GM18517 (cell line): ENCODE results near the gene GNE.
"Not testable (repeated sequence)": the region's sequence is repeated elsewhere in the genome, so short reads cannot be mapped to it uniquely, and the experiment has no call there.

ENCODE experiments used
- ATAC-seq: cut with Tn5 transposase; IDR thresholded peaks from one replicate; pipeline ENCODE4 v1.9.1; 2021; ENCODE audit warnings: mild to moderate bottlenecking, moderate library complexity; ENCODE audit not compliant: unreplicated experiment

GNE gene

GRCh38 chr9:36258208-36258995 is at the start of gene GNE:
TSS of gene GNE (minus strand) at chr9:36258448. CDS start at chr9:36249355, 9,093 bp downstream.
- ATAC-seq = peak; percentile 86

DNA sequence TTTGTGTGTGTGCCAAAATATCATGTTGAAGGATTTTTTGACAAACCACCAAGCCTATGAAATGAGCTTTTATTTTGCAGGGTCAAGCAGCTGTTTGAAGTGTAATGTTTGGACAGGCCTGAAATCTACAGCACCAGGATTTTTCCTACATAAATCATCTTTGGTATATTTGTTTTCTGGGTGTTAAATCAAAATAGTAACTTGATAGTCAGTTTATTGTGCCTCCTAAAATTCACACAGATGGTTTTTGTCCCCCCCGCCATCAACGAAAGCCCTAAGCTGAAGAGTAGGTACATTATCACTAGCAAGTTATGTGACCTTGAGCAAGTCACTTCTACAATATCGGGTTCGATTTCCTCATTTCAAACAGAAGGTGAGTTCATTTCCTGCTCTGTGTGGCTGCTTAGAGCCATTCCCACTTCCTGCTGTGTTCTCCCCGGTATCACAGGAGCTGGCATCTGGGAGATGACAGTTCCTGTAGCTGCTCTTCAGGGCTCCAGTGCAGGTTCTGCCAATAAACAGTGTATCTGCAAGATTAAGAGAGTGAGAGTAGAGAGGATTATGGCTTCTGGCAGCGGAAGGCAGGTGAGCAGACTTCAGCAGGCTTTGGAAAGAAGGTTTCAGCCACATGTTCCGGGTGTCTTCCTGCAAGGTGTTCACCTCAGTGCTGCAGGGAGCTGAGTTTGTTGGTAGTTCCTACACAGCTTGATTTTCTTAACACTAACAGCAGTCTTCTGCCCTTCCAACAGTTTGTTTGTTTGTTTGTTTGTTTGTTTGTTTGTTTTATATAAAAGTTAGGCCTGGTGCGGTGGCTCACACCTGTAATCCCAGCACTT is 48.4 kb upstream of the GNE start:
- ATAC-seq = no peak

DNA sequence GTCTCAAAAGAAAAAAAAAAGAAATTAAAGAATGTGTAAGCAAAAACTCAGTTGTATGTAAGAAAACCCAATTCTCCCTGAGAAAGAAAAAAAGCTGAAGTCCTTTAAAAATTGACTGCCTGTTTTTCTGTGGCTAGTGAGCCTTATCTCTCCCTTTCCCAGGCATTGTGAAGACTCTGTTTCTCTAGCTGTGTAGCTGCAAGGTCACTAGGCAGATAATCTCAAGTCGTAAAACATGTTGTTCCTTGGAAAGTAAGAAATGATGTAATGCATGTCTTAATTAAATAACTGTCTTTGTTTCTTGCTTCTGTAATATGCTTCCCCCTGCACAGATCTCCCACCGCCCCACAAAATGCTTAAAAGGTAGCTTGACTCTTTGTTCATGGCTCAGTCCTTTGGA is 46.1 kb upstream of the GNE start:
- not testable (repeated sequence) for ATAC-seq

DNA sequence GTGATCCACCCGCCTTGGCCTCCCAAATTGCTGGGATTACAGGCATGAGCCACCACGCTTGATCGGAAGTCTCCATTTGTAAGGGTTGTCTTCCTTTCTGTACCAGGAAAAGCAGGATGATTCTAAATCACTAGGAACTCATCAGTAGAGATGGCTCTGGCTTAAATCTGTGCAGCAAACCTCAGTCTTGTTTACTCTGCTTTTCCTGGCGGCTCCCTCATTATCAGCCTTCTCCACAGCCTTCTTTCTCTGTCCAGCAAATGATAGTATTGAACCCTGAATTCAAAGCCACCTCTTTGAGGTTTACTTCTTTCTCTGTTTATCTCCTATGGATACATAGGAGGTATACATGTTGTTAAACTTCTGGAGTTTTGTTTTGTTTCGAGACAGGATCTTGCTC is 43.0 kb upstream of the GNE start:
- ATAC-seq = no peak

DNA sequence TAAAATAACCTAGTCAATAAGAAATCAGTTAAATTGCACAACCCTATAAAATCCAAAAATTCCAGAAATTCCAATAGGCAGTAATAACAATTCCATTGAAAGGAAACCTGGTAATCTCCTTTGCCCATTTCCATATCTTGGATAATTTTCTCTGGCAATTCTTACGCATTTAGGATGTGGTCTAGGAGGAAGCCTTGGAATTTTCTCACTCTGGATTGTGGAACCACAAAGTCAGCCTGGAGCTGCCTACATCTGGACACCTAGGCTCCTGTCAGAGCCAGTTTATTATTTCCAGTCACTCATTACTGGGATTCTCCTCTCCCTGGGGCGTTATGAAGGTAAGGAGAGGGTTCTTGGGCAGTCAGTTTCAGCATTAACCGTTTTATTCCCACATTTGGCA is 40.3 kb upstream of the GNE start:
- no peak for ATAC-seq

DNA sequence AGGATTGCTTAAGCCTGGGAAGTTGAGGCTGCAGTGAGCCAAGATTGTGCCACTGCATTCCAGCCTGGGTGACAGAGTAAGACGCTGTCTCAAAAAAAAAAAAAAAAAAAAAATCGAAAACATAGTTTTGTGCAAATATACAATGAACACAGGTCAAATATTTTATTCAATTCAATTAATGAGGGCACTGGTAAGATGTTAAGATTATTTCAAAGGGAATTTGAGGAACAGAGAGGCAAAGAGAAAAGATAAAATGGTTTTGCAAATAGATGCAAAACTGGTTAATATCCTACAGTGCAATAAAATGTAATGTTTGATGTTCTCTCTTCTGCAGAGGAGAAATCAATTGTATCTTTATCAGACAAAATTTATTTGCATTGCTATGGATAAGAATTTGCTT is 39.5 kb upstream of the GNE start:
- no peak for ATAC-seq

- not testable (repeated sequence) for ATAC-seq
Measured at GRCh38 chr9:36294996-36295395, 36.7 kb upstream of the GNE start.

DNA sequence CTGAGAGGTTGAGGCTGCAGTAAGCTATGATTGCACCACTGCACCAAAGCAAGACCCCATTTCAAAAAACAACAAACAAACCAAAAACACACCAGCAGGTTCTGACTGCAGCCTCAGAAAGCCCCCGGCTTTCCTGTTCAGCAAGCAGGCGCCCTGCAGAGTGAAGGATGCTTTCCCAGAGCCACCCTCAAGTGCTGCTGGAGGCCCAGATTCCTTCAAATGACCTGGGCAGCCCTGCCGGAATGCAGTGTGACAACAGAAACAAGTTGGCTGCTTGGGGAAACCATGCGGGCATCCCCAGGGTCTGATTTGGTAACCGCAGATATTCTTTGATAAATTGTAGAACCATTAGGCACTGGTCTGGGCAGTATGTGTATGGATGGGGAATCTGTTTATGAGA is 35.7 kb upstream of the GNE start:
- no peak for ATAC-seq

GRCh38 chr9:36293171-36293570 is 34.9 kb upstream of the GNE start:
- no peak for ATAC-seq

GRCh38 chr9:36292641-36293040 is 34.4 kb upstream of the GNE start:
- no peak for ATAC-seq

DNA sequence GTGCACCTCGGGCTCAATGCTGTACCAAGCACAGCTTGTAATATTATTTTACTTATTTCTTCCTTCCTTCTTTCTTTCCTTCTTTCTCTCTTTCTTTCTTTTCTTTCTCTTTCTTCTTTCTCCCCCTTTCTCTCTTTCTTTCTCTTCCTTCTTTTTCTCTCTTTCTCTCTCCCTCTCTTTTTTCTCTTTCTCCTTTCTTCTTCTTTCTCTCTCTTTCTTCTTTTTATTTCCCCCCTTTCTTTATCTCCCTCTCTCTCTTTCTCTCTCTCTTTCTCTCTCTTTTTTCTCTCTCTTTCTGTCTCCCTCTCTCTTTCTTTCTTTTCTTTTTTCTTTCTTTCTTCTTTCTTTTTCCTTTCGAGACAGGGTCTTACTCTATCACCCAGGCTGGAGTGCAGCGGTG is 32.7 kb upstream of the GNE start:
- ATAC-seq = no peak

- no peak for ATAC-seq
Measured at GRCh38 chr9:36289836-36290435, 31.7 kb upstream of the GNE start.

DNA sequence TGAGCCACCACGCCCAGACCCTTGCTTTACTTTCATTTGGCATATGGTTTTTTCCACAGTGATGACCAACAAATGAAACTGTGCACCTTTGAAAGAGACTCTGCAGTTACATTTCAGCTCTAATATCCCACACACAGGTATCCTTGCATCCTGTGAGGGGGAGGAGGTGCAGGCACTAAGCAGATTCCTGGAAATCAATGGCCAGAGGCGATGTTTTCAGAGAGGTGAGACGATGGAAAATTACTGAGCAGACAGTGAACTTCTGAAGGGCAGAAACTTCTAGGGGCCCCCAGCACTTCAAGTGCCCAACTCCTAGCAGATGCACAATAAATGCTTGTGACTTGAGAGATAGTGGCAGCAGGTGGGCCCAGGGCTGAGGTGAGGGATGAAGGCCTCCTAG is 29.8 kb upstream of the GNE start:
- no peak for ATAC-seq

DNA sequence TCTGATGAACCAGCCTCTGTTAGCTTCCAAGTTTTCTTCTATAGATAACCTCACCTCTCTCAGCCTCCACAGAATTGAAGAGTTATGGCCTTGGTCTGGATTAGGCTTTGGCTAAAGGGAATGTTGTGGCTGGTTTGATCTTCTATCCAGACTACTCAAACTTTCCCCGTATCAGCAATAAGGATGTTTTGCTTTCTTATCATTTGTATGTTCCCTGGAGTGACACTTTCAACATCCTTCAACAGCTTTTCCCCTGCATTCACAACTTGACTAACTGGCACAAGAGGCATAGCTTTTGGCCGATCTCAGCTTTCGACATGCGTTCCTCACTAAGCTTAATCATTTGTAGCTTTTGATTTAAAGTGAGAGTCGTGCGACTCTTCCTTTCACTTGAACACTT is 28.1 kb upstream of the GNE start:
- ATAC-seq = no peak

- ATAC-seq = no peak
Measured at GRCh38 chr9:36284226-36284625, 26.0 kb upstream of the GNE start.

DNA sequence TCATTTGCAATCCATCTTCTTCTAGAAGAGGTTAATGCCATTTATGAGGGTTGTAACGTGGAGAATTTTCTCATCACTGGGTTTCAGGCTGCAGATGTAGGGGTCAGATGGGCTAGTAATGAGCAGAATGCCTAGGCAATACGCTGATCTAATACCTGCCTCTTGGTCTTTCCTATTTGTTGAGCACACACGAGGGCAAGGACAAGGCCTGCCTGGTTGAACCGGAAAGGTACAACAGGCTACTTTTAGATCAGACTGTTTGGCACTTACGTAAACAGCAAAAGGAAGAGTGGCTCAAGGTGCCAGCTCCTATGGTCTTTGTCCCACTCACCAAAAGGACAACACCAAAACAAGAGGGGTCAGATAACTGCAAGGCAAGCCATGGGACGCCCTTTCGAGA is 24.0 kb upstream of the GNE start:
- no peak for ATAC-seq

- ATAC-seq = no peak
Measured at GRCh38 chr9:36280989-36281388, 22.7 kb upstream of the GNE start.

- ATAC-seq = no peak
Measured at GRCh38 chr9:36278243-36278642, 20.0 kb upstream of the GNE start.

- no peak for ATAC-seq
Measured at GRCh38 chr9:36276781-36277181, 18.5 kb upstream of the GNE start.

DNA sequence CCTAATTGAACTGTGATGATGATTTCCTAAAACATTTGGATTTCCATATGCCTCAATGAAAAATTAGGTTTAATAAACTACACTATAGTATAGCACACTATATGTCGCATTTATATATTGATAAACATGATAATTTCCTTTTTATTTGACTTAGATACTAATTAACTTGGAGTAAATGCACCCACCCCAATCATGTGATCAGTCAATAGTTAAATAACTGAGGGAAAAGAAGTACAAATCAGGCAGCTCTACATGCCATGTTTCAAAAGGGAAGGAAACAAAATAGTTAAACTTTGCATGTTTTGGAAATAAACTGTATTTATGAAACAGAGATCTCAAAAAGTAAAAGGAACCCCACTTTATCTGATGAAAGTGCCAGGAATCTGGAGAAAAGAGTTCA is 18.0 kb upstream of the GNE start:
- ATAC-seq = no peak

- ATAC-seq = no peak
Measured at GRCh38 chr9:36275060-36275459, 16.8 kb upstream of the GNE start.

- ATAC-seq = not testable (repeated sequence)
Measured at GRCh38 chr9:36273354-36273753, 15.1 kb upstream of the GNE start.
